Posterior cingulate gyrus (tissue), 11 donors: ENCODE measurements around the gene RHBDL1.

Source experiments
- DNase-seq, 10 donors: peaks; one replicate each; pipeline versions ENCODE4 v3.0.0 to v3.0.0-alpha.2; 2020 to 2021; ENCODE audit warnings: mixed read lengths in 3 of 10
- intact Hi-C: fragments of 100-400 bp; cut with DNase I; formaldehyde crosslinking; loops from one replicate; pipeline ENCODE4 v1.15.1; 2023

The RHBDL1 gene

DNA sequence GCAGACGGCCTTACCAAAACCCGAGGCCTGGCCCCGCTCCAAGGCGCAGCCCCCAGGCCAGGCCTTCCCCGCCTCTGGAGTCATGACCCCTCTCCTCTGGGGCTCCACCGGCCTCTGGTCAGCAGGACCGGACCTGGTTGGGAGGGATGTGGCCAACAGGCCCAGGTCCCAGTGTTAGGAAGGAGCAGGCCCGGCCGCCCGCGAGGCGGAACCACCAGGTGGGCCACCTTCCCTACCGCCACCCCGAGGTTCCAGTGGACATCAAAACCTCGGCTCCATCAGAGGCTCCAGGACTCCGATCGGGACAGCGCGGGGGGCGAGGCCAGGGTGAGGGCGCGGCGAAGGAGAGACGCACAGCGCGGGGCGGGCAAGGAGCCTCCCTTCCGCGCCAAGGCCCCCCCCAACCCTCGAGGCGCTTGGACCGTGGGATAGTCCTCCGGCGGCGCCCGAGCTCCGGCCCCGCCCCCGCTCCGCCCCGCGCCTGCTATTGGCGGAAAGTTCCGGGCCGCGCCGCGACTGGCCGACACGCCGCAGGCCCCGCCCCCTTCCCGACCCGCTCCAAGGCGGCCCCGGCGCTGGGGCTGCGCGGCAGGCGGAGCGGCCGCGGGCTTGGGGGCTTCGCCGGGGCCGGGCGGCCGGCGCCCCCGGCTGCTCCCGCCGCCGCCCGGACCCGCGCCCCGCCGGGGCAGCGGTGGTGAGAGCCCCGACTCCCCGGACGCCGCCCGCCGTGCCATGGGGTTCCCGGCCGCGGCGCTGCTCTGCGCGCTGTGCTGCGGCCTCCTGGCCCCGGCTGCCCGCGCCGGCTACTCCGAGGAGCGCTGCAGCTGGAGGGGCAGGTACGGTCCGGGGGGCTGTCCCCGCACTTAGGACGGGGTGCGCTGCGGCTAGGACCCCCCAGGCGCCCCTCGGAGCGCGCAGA, 39.3 kb downstream of the RHBDL1 start, which contains the start of gene METRN:
TSS of gene METRN (plus strand) at position 561 of the 919 bp plus-strand sequence. CDS start at position 733, 172 bp downstream.
- peak; percentile 89 to 99 (median 91) for DNase-seq
- intact Hi-C loops = no loop called here

GRCh38 chr16:715477-716199, 40.2 kb downstream of the RHBDL1 start:
- DNase-seq = peak in 1 of 10 donors; percentile 55
- intact Hi-C loops = no loop called here

- intact Hi-C loops = no loop called here
- peak; percentile 83 to 98 (median 88) for DNase-seq
These were observed 40.7 kb downstream of the RHBDL1 start for GRCh38 chr16:716200-716568.

GRCh38 chr16:716768-717325, 41.4 kb downstream of the RHBDL1 start:
- no peak for DNase-seq
- intact Hi-C loops = no loop called here

- peak in 1 of 10 donors; percentile 91 for DNase-seq
- intact Hi-C loops = no loop called here
These were observed 42.2 kb downstream of the RHBDL1 start for GRCh38 chr16:717450-718245.

DNA sequence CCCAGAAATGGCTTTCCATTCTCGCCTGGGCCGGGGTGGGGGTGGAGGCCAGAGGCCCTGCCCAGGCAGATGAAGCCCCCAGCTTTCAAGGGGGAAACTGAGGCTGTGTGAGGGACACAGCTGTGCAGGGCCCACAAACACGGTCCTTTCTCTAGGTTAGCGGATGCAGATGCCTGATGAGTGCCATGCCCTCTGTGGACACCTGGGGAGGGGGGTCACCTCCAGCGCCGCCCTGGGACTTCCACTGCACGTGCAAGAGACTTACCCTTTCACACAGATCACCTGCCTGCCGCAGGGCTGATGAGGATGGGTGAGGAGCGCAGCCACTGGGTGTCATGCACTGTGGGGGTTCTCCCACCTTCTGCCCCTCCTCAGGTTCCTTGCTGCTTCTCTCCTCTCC, 42.9 kb downstream of the RHBDL1 start:
- intact Hi-C loops = no loop called here
- DNase-seq = no peak

GRCh38 chr16:718922-719321, 43.5 kb downstream of the RHBDL1 start:
- no peak for DNase-seq
- intact Hi-C loops = no loop called here

- DNase-seq = peak in 2 of 10 donors; percentile 86
These were observed 44.5 kb downstream of the RHBDL1 start for GRCh38 chr16:719815-720446.

GRCh38 chr16:720447-720989, 45.0 kb downstream of the RHBDL1 start:
- intact Hi-C loops = loop anchor here (2.0 kb wide), 1 partner anchor 20 kb away; the partner anchor contains the start of gene CIAO3

More at GRCh38 chr16:719815-720446, 44.5 kb downstream of the RHBDL1 start:
- intact Hi-C loops = loop anchor here (2.0 kb wide), 1 partner anchor 21 kb away; the partner anchor contains the start of gene CIAO3

GRCh38 chr16:720990-721764, 45.7 kb downstream of the RHBDL1 start, which contains the start of gene ANTKMT:
Gene ANTKMT, plus strand, starts transcription at chr16:721146. Its CDS starts 129 bp downstream, at chr16:721275.
- intact Hi-C loops = loop anchor here (2.0 kb wide), 1 partner anchor 20 kb away; the partner anchor contains the start of gene CIAO3
- peak in 9 of 10 donors; percentile 71 to 96 (median 73) for DNase-seq

More at GRCh38 chr16:720447-720989, 45.0 kb downstream of the RHBDL1 start:
- peak in 9 of 10 donors; percentile 55 to 96 (median 79) for DNase-seq

GRCh38 chr16:721765-722540, 46.5 kb downstream of the RHBDL1 start:
- peak in 1 of 10 donors; percentile 7 for DNase-seq

DNA sequence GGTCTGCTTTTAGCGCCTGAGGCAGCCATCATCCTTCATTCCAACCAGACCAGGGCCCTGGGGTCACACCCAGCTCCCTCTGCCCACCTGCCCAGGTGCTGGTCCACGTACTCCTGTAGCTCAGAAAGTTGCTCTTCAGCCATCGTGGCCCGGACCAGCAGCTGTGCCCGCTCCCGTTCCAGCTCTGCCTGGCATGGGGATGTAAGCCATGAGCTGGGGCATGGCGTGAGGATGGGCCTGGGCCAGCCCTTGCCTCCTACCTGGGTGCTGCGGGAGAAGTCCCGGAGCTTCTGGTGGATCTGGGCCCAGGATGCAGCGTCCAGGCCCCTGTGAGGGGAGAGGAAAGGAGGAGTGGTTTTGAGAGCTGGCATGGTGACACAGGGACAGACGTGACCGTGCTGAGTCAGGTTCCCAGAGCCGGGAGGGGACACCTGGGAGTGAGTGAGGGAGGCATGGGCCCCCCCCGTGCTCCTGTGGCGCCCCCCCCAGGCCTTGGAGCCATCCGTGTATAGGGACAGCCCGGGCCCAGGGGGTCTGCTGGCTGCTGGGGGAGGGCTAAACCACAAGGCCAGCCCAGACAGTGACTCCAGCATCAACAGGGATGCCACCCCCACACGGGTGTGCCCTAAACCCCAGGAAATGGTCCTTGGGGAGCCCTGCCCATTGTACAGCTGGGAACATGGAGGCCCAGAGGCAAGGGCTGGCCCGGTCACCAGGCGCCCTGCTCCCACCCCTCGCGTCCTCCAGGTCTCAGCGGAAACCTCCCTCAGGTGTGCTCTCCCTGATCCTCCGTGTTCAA, 47.6 kb downstream of the RHBDL1 start:
- intact Hi-C loops = no loop called here
- DNase-seq = no peak

More at GRCh38 chr16:721765-722540, 46.5 kb downstream of the RHBDL1 start:
- intact Hi-C loops = loop anchor here (2.0 kb wide), 1 partner anchor 19 kb away; the partner anchor contains the start of gene CIAO3

DNA sequence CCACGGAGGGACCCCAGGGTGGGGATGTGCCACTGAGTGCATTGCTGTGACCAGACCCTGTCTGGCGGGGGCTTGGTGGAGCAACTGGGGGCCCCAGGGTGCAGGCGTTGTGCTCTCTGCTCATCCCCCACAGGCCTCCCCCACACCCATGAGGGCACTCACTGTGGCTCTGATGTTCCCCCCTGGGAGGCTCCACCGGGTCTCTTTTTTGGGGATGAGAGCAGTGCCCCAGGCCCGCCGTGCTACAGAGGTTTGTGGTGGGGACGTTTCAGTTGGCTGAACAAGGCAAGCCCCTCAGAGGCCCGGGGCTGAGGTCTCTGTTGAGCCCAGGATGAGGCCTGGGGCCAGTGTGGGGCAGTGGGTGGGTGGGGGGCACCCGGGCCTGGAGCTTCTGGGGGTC, 48.2 kb downstream of the RHBDL1 start:
- intact Hi-C loops = no loop called here
- no peak for DNase-seq

GRCh38 chr16:724188-725040, 48.9 kb downstream of the RHBDL1 start:
- no peak for DNase-seq
- intact Hi-C loops = no loop called here

DNA sequence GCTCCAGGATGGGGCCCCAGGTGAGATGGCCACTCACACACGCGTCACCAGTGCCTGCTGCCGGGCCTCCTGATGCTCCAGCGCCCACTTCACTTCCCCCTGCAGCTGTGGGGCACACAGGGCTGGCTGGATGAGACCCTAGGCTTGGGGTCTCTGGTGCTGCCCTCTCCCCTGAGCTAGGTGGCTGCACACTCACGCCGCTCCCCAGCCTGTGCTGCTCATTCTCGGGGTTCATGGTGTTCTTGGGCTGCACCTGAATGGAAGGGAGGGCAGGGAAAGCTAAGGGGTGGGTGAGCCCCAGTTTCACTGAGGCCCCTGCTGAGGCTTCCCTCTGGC, 49.5 kb downstream of the RHBDL1 start:
- no peak for DNase-seq
- intact Hi-C loops = no loop called here
